ENCODE results near the gene ZNF71. TPM values are rescaled to one million over a fixed set of nuclear protein-coding genes. Genes with fewer than 3 reads are reported as not detected.

Gene ZNF71
- polyA plus RNA-seq, 1 experiment = 6.6 TPM

GRCh38 chr19:56608274-56608964 is 13.3 kb downstream of the ZNF71 start:
- Histone ChIP-seq H3K4me3 (ENCODE audit: low read depth, low read length) (no peak overlapping the region), H3K27me3 (ENCODE audit: control insufficient read depth, insufficient read depth, low read length) (no peaks in the 10 kb centered on the region), H3K36me3 (ENCODE audit: control insufficient read depth, insufficient read depth, low read length) (peaks cover 3% of the 10 kb centered on the region; the same call in 1 of the 2 replicates)
- POLR2A ChIA-PET = no interaction called here
- TF ChIP-seq CTCF (IDR thresholded peaks at IDR 0.05; ENCODE audit: insufficient read depth, low read depth, low read length) = no peak
- no peak for DNase-seq (ENCODE audit: low read depth)
- CTCF ChIA-PET = no interaction called here

GRCh38 chr19:56611288-56611687 is 16.2 kb downstream of the ZNF71 start:
- Histone ChIP-seq H3K4me3 (ENCODE audit: low read depth, low read length) (no peak overlapping the region), H3K27me3 (ENCODE audit: control insufficient read depth, insufficient read depth, low read length) (no peaks in the 10 kb centered on the region), H3K36me3 (ENCODE audit: control insufficient read depth, insufficient read depth, low read length) (no peaks in the 10 kb centered on the region)
- CTCF ChIA-PET = no interaction called here
- POLR2A ChIA-PET = no interaction called here
- DNase-seq (ENCODE audit: low read depth) = no peak
- TF ChIP-seq CTCF (IDR thresholded peaks at IDR 0.05; ENCODE audit: insufficient read depth, low read depth, low read length) = no peak

- POLR2A ChIA-PET = no interaction called here
- CTCF ChIA-PET = no interaction called here
Observed at GRCh38 chr19:56612737-56613136, 17.6 kb downstream of the ZNF71 start.

GRCh38 chr19:56613639-56614038 is 18.5 kb downstream of the ZNF71 start:
- no peak for DNase-seq (ENCODE audit: low read depth)
- TF ChIP-seq CTCF (IDR thresholded peaks at IDR 0.05; ENCODE audit: insufficient read depth, low read depth, low read length) = no peak
- POLR2A ChIA-PET = no interaction called here
- no peaks in the 10 kb centered on the region for H3K27me3 ChIP-seq (ENCODE audit: control insufficient read depth, insufficient read depth, low read length)
- CTCF ChIA-PET = interaction anchor here (0.7 to 1.0 kb wide), 2 partner anchors 16 to 24 kb away, joined by 4 read pairs; no protein-coding TSS in a partner anchor
- no peak overlapping the region for H3K4me3 ChIP-seq (ENCODE audit: low read depth, low read length)
- H3K36me3 ChIP-seq (ENCODE audit: control insufficient read depth, insufficient read depth, low read length) = no peaks in the 10 kb centered on the region

More at GRCh38 chr19:56612737-56613136, 17.6 kb downstream of the ZNF71 start:
- Histone ChIP-seq H3K4me3 (ENCODE audit: low read depth, low read length) (no peak overlapping the region), H3K36me3 (ENCODE audit: control insufficient read depth, insufficient read depth, low read length) (no peaks in the 10 kb centered on the region), H3K27me3 (ENCODE audit: control insufficient read depth, insufficient read depth, low read length) (no peaks in the 10 kb centered on the region)
- no peak for DNase-seq (ENCODE audit: low read depth)
- no peak for TF ChIP-seq CTCF (IDR thresholded peaks at IDR 0.05; ENCODE audit: insufficient read depth, low read depth, low read length)

- Histone ChIP-seq H3K36me3 (ENCODE audit: control insufficient read depth, insufficient read depth, low read length) (peaks cover 12% of the 10 kb centered on the region), H3K4me3 (ENCODE audit: low read depth, low read length) (no peak overlapping the region), H3K27me3 (ENCODE audit: control insufficient read depth, insufficient read depth, low read length) (no peaks in the 10 kb centered on the region)
- ChIA-PET POLR2A (no interaction called here), CTCF (no interaction called here)
- TF ChIP-seq CTCF (IDR thresholded peaks at IDR 0.05; ENCODE audit: insufficient read depth, low read depth, low read length) = no peak
- DNase-seq (ENCODE audit: low read depth) = no peak
Observed at GRCh38 chr19:56617531-56617930, 22.4 kb downstream of the ZNF71 start.
